ENCODE data around the gene ARHGEF25.

ARHGEF25 gene

GRCh38 chr12:57576613-57577160 lies 34.5 kb upstream of the ARHGEF25 start:
- H3K27ac ChIP-seq (ENCODE audit: extremely low read depth, low read depth, low read length) = no peak overlapping the region
- peaks cover 8 to 70% of the 10 kb centered on the region in 2 experiments; a peak in 2 of 3 replicates for H3K36me3 ChIP-seq (ENCODE audit: control insufficient read depth in 2 of 2, insufficient read depth in 1 of 2, low read length in 2 of 2)
- H3K4me1 ChIP-seq (ENCODE audit: control insufficient read depth, insufficient read depth, low read length) = no peaks in the 10 kb centered on the region
- no peaks in the 10 kb centered on the region for H3K9me3 ChIP-seq (ENCODE audit: control insufficient read depth, insufficient read depth, low read depth, low read length)
- ChIA-PET CTCF (interaction anchor here (0.6 to 3.5 kb wide), 4 partner anchors 8 to 114 kb away, joined by 4 to 37 read pairs (median 4); no protein-coding TSS in a partner anchor), POLR2A (interaction anchor here (0.7 kb wide), 1 partner anchor 16 kb away, joined by 3 read pairs; no protein-coding TSS in a partner anchor)
- TF ChIP-seq ZEB2 (tag by site-specific recombination; IDR thresholded peaks at IDR 0.05) = no peak
- no peak for TF ChIP-seq KLF8 (tag by site-specific recombination; IDR thresholded peaks at IDR 0.05)
- TF ChIP-seq WT1 (tag by site-specific recombination; IDR thresholded peaks at IDR 0.05) = no peak
- TF ChIP-seq ZNF350 (tag by site-specific recombination; IDR thresholded peaks at IDR 0.05) = no peak
- no peak for TF ChIP-seq PRDM10 (tag by site-specific recombination; IDR thresholded peaks at IDR 0.05)
- no peak for TF ChIP-seq ZNF555 (tag by site-specific recombination; conservative IDR thresholded peaks at IDR 0.05)
- no peak for TF ChIP-seq ZNF354C (tag by site-specific recombination; IDR thresholded peaks at IDR 0.05; ENCODE audit: borderline replicate concordance, low read depth)
- no peak for TF ChIP-seq TCF7L2 (IDR thresholded peaks at IDR 0.05; ENCODE audit: borderline replicate concordance, low read depth, low read length)
- no peak for TF ChIP-seq ZNF596 (tag by site-specific recombination; IDR thresholded peaks at IDR 0.05)
- no peak for TF ChIP-seq ZNF155 (tag by site-specific recombination; IDR thresholded peaks at IDR 0.05)
- no peak for TF ChIP-seq OSR2 (tag by site-specific recombination; IDR thresholded peaks at IDR 0.05)
- no peak for TF ChIP-seq ZNF362 (tag by site-specific recombination; IDR thresholded peaks at IDR 0.05)
- TF ChIP-seq ZNF169 (tag by site-specific recombination; IDR thresholded peaks at IDR 0.05) = no peak
- TF ChIP-seq RBAK (tag by site-specific recombination; IDR thresholded peaks at IDR 0.05) = no peak
- TF ChIP-seq ZNF777 (tag by site-specific recombination; IDR thresholded peaks at IDR 0.05; ENCODE audit: borderline replicate concordance) = no peak
- no peak for TF ChIP-seq ZNF501 (tag by site-specific recombination; IDR thresholded peaks at IDR 0.05)
- TF ChIP-seq ZNF530 (tag by site-specific recombination; IDR thresholded peaks at IDR 0.05; ENCODE audit: low read depth) = no peak
- TF ChIP-seq ZNF488 (tag by site-specific recombination; IDR thresholded peaks at IDR 0.05) = no peak
- no peak overlapping the region for H3K4me3 ChIP-seq (ENCODE audit: low read depth, low read length)

- ChIA-PET POLR2A (no interaction called here), CTCF (interaction anchor here (1.0 to 1.3 kb wide), 2 partner anchors 42 to 157 kb away, joined by 3 read pairs; no protein-coding TSS in a partner anchor)
- Histone ChIP-seq H3K9me3 (ENCODE audit: control insufficient read depth, insufficient read depth, low read depth, low read length) (no peaks in the 10 kb centered on the region), H3K36me3 (ENCODE audit: control insufficient read depth in 2 of 2, insufficient read depth in 1 of 2, low read length in 2 of 2) (peaks cover 8 to 66% of the 10 kb centered on the region in 2 experiments; a peak in 2 of 3 replicates), H3K4me3 (ENCODE audit: low read depth, low read length) (no peak overlapping the region), H3K4me1 (ENCODE audit: control insufficient read depth, insufficient read depth, low read length) (no peaks in the 10 kb centered on the region), H3K27ac (ENCODE audit: extremely low read depth, low read depth, low read length) (no peak overlapping the region)
- TF ChIP-seq ZNF157 (tag by site-specific recombination; IDR thresholded peaks at IDR 0.05) = no peak
- TF ChIP-seq ZNF404 (tag by site-specific recombination; IDR thresholded peaks at IDR 0.05) = no peak
- TF ChIP-seq SP7 (tag by site-specific recombination; IDR thresholded peaks at IDR 0.05) = no peak
- TF ChIP-seq ZBTB7A (tag by site-specific recombination; IDR thresholded peaks at IDR 0.05; ENCODE audit: low read depth) = no peak
- no peak for TF ChIP-seq HOXC10 (CRISPR knock-in tag; IDR thresholded peaks at IDR 0.05)
- TF ChIP-seq ZNF239 (tag by site-specific recombination; IDR thresholded peaks at IDR 0.05) = no peak
- TF ChIP-seq ZNF555 (tag by site-specific recombination; conservative IDR thresholded peaks at IDR 0.05) = no peak
These were observed 33.1 kb upstream of the ARHGEF25 start for GRCh38 chr12:57577981-57578758.

Measured in HEK293 (cell line).